ENCODE data around the gene NDUFA8.

NDUFA8 gene

DNA sequence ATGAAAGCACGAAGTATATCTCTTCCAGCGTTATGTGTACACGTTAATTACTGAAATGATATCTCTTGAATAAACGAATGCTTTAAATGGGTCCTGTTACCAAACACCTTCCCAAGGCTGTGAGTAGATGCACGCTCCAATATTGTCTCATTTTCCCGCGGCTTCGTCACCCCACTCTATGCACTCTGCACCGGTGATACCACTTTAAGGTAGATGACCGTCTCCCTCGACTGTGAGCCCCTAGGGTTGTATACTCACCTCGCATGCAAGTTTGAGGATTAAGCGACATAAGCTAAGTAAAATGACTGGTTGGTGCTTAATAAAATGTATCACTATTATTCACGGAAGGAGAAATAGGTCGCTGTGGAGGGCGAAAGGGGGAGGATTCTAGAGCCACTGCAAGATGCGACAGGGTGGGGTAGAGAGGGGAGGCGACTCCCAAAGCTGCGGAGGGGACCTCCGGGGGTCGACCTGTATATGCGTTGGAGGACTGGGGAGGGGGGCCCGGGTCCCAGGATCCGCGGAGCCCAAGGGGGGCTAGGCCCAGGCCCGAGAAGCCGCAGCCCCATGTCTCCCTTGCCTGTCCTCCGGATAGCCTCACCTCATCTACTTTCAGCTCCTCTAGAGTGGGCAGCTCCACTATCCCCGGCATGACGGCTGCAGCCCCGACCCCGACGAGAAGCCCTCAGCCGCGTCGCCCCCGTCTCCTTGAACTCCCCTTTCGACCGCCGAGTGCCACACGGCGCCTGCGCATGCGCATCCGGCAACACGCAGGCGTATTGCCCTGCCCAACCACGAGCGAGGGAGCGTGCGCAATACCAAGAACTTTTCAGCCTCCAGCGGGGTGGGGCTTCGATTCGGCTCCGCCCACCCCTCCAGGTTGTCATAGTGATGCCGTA, at the start of gene NDUFA8, which contains the start of gene MORN5:
NDUFA8 (minus strand) TSS at position 754 of the 899 bp plus-strand sequence; CDS start at position 652, 102 bp downstream.
MORN5 (plus strand) TSS at position 883 of the 899 bp plus-strand sequence. CDS start 65 bp downstream, outside the sequence.
- H3K4me3 ChIP-seq (ENCODE audit: low read length), result peak within 1 kb of the TSS; percentile 88
- no peaks in the 10 kb centered on the region for H3K36me3 ChIP-seq (ENCODE audit: insufficient read depth, low read length)
- H3K27me3 ChIP-seq (ENCODE audit: insufficient read depth, low read length), result peaks cover 2% of the 10 kb centered on the region
- H3K4me1 ChIP-seq (ENCODE audit: insufficient read depth, low read length), result peaks cover 4% of the 10 kb centered on the region
- H2AFZ ChIP-seq (ENCODE audit: low read depth, low read length), result peak within 1 kb of the TSS; percentile 42
- H3K9me3 ChIP-seq (ENCODE audit: low read length), result peaks cover 1% of the 10 kb centered on the region

DNA sequence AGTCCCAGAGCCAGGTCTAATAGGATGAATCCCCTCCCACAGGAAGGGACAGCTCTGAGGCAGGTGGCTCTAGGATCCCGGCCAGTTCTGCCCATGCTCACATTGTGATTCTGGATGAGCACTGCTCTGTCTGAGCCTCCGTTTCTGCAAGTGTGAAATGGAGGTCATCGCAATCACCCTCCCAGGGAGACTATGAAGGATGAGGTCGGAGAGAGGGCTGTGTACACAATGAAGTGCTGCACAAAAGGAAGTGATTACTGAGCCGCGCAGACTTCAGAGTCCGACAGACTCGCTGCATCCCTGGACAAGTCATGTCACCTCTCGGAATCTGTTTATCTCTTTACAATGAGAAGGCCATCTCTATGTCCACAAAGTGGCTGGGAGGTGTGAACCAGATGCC, 47.5 kb upstream of the NDUFA8 start:
- peaks cover 15% of the 10 kb centered on the region for H3K4me1 ChIP-seq (ENCODE audit: insufficient read depth, low read length)

DNA sequence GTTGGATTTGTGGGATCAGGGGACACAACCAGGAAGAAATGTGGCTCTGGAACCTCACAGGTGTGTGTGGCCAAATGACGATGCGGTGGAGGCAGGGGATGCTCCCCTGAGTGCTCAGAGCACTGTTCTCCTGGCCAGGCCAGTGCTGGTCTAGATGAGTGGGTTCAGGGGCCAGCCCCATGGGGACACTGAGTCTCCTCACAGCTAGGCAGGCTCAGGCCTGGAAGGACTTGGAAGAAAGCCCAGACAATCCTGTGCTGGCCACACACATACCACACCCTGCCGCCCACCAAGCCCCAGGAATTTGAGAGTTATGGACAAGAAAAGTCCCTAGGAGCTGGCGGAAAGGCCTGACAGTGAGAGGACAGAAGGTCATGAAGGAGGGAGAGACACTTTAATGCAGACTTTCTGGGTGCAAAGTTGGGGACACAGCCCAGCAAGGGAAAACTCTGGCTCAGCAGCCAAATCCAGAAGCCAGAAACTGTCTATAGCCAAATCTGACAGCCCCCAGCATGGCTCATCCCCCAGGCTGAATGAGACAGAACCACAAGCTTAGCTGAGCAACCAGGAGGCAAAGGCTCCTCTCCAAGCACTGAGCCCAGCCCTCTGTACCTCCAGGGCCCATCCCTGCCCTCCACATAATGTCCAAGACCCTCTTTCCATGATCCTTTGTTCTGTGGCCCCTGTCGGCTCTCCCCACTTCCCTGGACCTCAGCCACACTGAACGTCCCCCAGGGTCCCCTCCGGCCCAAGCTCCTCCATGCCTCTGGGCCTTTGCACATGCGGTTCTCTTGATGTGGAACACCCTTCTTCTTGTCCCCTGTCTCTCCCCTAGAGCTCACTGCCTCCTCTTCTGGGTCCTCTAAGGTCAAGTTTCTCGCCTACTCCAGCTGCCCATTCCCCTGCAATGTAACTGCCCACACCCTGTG, 46.8 kb upstream of the NDUFA8 start:
- Histone ChIP-seq H3K9me3 (ENCODE audit: low read length) (no peaks in the 10 kb centered on the region), H3K27me3 (ENCODE audit: insufficient read depth, low read length) (peaks cover 48% of the 10 kb centered on the region), H2AFZ (ENCODE audit: low read depth, low read length) (no peak overlapping the region), H3K36me3 (ENCODE audit: insufficient read depth, low read length) (no peaks in the 10 kb centered on the region), H3K4me3 (ENCODE audit: low read length) (no peak overlapping the region), H3K4me1 (ENCODE audit: insufficient read depth, low read length) (peaks cover 15% of the 10 kb centered on the region)

More for the DNA sequence above, 47.5 kb upstream of the NDUFA8 start:
- Histone ChIP-seq H3K4me3 (ENCODE audit: low read length) (no peak overlapping the region), H3K36me3 (ENCODE audit: insufficient read depth, low read length) (no peaks in the 10 kb centered on the region), H3K27me3 (ENCODE audit: insufficient read depth, low read length) (peaks cover 49% of the 10 kb centered on the region), H2AFZ (ENCODE audit: low read depth, low read length) (no peak overlapping the region), H3K9me3 (ENCODE audit: low read length) (no peaks in the 10 kb centered on the region)

GRCh38 chr9:122205176-122205575, 45.6 kb upstream of the NDUFA8 start:
- Histone ChIP-seq H3K36me3 (ENCODE audit: insufficient read depth, low read length) (no peaks in the 10 kb centered on the region), H3K4me3 (ENCODE audit: low read length) (no peak overlapping the region), H3K27me3 (ENCODE audit: insufficient read depth, low read length) (peaks cover 48% of the 10 kb centered on the region), H2AFZ (ENCODE audit: low read depth, low read length) (no peak overlapping the region), H3K4me1 (ENCODE audit: insufficient read depth, low read length) (peaks cover 15% of the 10 kb centered on the region), H3K9me3 (ENCODE audit: low read length) (no peaks in the 10 kb centered on the region)

GRCh38 chr9:122204491-122204890, 44.9 kb upstream of the NDUFA8 start:
- Histone ChIP-seq H3K27me3 (ENCODE audit: insufficient read depth, low read length) (peaks cover 51% of the 10 kb centered on the region), H3K36me3 (ENCODE audit: insufficient read depth, low read length) (no peaks in the 10 kb centered on the region), H3K4me1 (ENCODE audit: insufficient read depth, low read length) (peaks cover 15% of the 10 kb centered on the region), H3K4me3 (ENCODE audit: low read length) (no peak overlapping the region), H3K9me3 (ENCODE audit: low read length) (no peaks in the 10 kb centered on the region), H2AFZ (ENCODE audit: low read depth, low read length) (no peak overlapping the region)

DNA sequence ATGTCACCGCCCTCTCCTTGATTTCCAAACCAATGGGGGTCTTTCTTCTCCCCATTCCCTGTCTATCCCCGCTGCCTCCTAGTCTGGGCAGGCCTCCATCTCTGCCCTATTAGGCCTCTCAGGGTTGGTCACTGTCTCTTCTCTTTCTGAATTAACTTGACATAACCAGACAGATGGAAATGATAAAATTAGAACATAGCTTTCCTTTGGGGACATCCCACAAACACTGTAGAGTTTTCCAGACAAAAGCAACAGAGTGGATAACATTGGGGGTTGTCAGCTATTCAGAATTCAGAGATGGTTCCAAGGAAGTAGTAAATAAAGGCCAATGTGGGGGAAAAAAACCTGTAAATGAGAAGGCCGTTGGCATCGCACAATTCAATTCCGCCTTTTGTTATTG, 44.5 kb upstream of the NDUFA8 start:
- Histone ChIP-seq H3K9me3 (ENCODE audit: low read length) (no peaks in the 10 kb centered on the region), H3K4me3 (ENCODE audit: low read length) (no peak overlapping the region), H3K4me1 (ENCODE audit: insufficient read depth, low read length) (peaks cover 15% of the 10 kb centered on the region), H3K27me3 (ENCODE audit: insufficient read depth, low read length) (peaks cover 51% of the 10 kb centered on the region), H2AFZ (ENCODE audit: low read depth, low read length) (no peak overlapping the region), H3K36me3 (ENCODE audit: insufficient read depth, low read length) (no peaks in the 10 kb centered on the region)

DNA sequence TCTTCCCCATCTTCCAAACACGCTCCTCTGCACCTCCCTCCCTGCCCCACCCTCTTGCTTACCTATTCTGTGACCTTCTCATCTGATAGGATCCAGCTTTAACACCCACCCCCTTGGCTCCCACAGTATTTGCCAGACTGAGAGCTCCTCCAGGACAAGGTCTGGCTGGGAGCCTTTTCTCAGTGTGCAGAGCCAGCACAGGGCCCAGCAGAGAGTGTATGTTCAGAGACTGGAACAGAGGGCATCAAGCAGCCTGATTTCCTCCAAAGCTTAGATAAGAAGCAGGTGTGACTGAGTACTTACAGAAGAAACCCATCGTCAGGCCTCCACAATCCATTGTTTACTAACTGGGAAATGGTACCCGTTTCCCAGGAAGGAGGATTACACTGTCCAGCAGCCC, 42.5 kb upstream of the NDUFA8 start:
- Histone ChIP-seq H3K4me1 (ENCODE audit: insufficient read depth, low read length) (peaks cover 7% of the 10 kb centered on the region), H3K9me3 (ENCODE audit: low read length) (no peaks in the 10 kb centered on the region), H3K36me3 (ENCODE audit: insufficient read depth, low read length) (no peaks in the 10 kb centered on the region), H3K27me3 (ENCODE audit: insufficient read depth, low read length) (peaks cover 59% of the 10 kb centered on the region), H2AFZ (ENCODE audit: low read depth, low read length) (no peak overlapping the region), H3K4me3 (ENCODE audit: low read length) (no peak overlapping the region)

GRCh38 chr9:122201641-122202040, 42.1 kb upstream of the NDUFA8 start:
- no peak overlapping the region for H2AFZ ChIP-seq (ENCODE audit: low read depth, low read length)
- peaks cover 6% of the 10 kb centered on the region for H3K4me1 ChIP-seq (ENCODE audit: insufficient read depth, low read length)
- peaks cover 58% of the 10 kb centered on the region for H3K27me3 ChIP-seq (ENCODE audit: insufficient read depth, low read length)
- H3K36me3 ChIP-seq (ENCODE audit: insufficient read depth, low read length), result no peaks in the 10 kb centered on the region
- H3K9me3 ChIP-seq (ENCODE audit: low read length), result no peaks in the 10 kb centered on the region
- no peak overlapping the region for H3K4me3 ChIP-seq (ENCODE audit: low read length)

GRCh38 chr9:122200960-122201595, 41.5 kb upstream of the NDUFA8 start:
- Histone ChIP-seq H3K4me3 (ENCODE audit: low read length) (no peak overlapping the region), H3K4me1 (ENCODE audit: insufficient read depth, low read length) (peaks cover 6% of the 10 kb centered on the region), H3K9me3 (ENCODE audit: low read length) (no peaks in the 10 kb centered on the region), H3K36me3 (ENCODE audit: insufficient read depth, low read length) (no peaks in the 10 kb centered on the region), H3K27me3 (ENCODE audit: insufficient read depth, low read length) (peaks cover 56% of the 10 kb centered on the region), H2AFZ (ENCODE audit: low read depth, low read length) (no peak overlapping the region)

- Histone ChIP-seq H3K27me3 (ENCODE audit: insufficient read depth, low read length) (peaks cover 62% of the 10 kb centered on the region), H3K9me3 (ENCODE audit: low read length) (no peaks in the 10 kb centered on the region), H3K4me3 (ENCODE audit: low read length) (no peak overlapping the region), H3K4me1 (ENCODE audit: insufficient read depth, low read length) (no peaks in the 10 kb centered on the region), H2AFZ (ENCODE audit: low read depth, low read length) (no peak overlapping the region), H3K36me3 (ENCODE audit: insufficient read depth, low read length) (no peaks in the 10 kb centered on the region)
These were observed 38.3 kb upstream of the NDUFA8 start for GRCh38 chr9:122197882-122198281.

DNA sequence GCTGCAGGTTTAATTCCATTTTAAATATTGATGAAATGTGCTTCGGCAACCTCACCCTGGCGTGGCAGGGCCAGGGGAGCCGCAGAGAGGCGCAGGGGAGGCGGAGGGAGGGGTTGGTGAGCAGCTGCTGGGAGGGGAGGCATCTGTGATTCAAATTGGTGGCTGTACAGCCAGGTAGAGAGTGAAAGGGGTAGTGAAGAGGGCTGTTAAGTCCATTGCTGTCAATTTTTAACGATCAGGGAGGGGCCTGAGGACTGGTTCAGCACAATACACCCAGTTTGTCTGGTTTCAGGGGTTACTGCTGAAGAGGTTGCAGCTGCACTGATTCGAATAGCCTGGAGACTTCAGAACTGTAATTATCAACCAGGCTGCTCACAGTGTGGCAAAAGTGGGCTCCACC, 37.8 kb upstream of the NDUFA8 start:
- Histone ChIP-seq H3K27me3 (ENCODE audit: insufficient read depth, low read length) (peaks cover 60% of the 10 kb centered on the region), H2AFZ (ENCODE audit: low read depth, low read length) (no peak overlapping the region), H3K9me3 (ENCODE audit: low read length) (no peaks in the 10 kb centered on the region), H3K36me3 (ENCODE audit: insufficient read depth, low read length) (no peaks in the 10 kb centered on the region), H3K4me3 (ENCODE audit: low read length) (no peak overlapping the region), H3K4me1 (ENCODE audit: insufficient read depth, low read length) (no peaks in the 10 kb centered on the region)

DNA sequence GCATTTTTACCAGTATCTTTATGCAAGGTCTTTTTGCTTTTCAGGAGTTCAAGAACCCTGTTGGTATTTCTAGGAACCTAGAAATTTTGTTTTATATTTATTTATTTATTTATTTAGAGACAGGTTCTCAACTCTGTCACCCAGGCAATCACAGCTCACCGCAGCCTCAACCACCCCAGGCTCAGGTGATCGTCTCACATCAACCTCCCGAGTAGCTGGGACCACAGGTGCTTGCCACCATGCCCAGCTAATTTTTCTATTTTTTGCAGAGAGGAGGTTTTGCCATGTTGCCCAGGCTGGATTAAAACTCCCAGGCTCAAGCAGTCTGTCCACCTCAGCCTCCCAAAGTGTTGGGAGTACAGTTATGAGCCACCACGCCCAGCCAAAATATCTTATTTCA, 36.3 kb upstream of the NDUFA8 start:
- no peaks in the 10 kb centered on the region for H3K9me3 ChIP-seq (ENCODE audit: low read length)
- H3K4me1 ChIP-seq (ENCODE audit: insufficient read depth, low read length), result no peaks in the 10 kb centered on the region
- H3K27me3 ChIP-seq (ENCODE audit: insufficient read depth, low read length), result peaks cover 55% of the 10 kb centered on the region
- H2AFZ ChIP-seq (ENCODE audit: low read depth, low read length), result no peak overlapping the region
- no peak overlapping the region for H3K4me3 ChIP-seq (ENCODE audit: low read length)
- no peaks in the 10 kb centered on the region for H3K36me3 ChIP-seq (ENCODE audit: insufficient read depth, low read length)

All from neuron (in vitro differentiated cells).